Endodermal cell (in vitro differentiated cells): ENCODE measurements around the gene RIBC2. TPM values are rescaled to one million over a fixed set of nuclear protein-coding genes. Genes with fewer than 3 reads are reported as not detected.

Experiments used
- DNase-seq: peaks from one replicate; pipeline ENCODE4 v3.0.0-alpha.2; 2017
- H3K27ac ChIP-seq: 2 replicates; pipeline ENCODE4 v1.5.1; 2013; ENCODE audit warnings: mild to moderate bottlenecking, low read depth, low read length, moderate library complexity
- H3K27me3 ChIP-seq: 2 replicates; pipeline ENCODE4 v1.6.1; 2013; ENCODE audit warnings: mild to moderate bottlenecking, low read length, moderate library complexity; ENCODE audit not compliant: insufficient read depth, control insufficient read depth, poor library complexity, severe bottlenecking
- H3K36me3 ChIP-seq: 2 replicates; pipeline ENCODE4 v1.7.0; 2013; ENCODE audit warnings: mild to moderate bottlenecking, low read length, moderate library complexity; ENCODE audit not compliant: control insufficient read depth, insufficient read depth
- H3K4me1 ChIP-seq: one replicate; pipeline ENCODE4 v1.7.0; 2013; ENCODE audit warnings: low read length; ENCODE audit not compliant: control insufficient read depth, insufficient read depth
- H3K4me3 ChIP-seq: 2 replicates; pipeline ENCODE4 v1.5.1; 2013; ENCODE audit warnings: mild to moderate bottlenecking, low read length, moderate library complexity
- H3K9ac ChIP-seq: 2 replicates; pipeline ENCODE4 v1.6.1; 2013; ENCODE audit warnings: mild to moderate bottlenecking, low read length, moderate library complexity; ENCODE audit not compliant: poor library complexity, severe bottlenecking; ENCODE audit errors: extremely low read depth
- H3K9me3 ChIP-seq: 2 replicates; pipeline ENCODE4 v1.6.1; 2013; ENCODE audit warnings: mild to moderate bottlenecking, low read length, moderate library complexity; ENCODE audit not compliant: control insufficient read depth
- H3K27ac Mint-ChIP-seq: 2 replicates; pipeline ENCODE4 v1.8.0; 2020; ENCODE audit warnings: mixed read lengths
- H3K27me3 Mint-ChIP-seq: 2 replicates; pipeline ENCODE4 v1.8.0; 2021; ENCODE audit warnings: mild to moderate bottlenecking, mixed read lengths; ENCODE audit not compliant: insufficient read depth
- H3K36me3 Mint-ChIP-seq: 2 replicates; pipeline ENCODE4 v1.8.0; 2020; ENCODE audit warnings: low read depth, mixed read lengths
- H3K4me1 Mint-ChIP-seq: 2 replicates; pipeline ENCODE4 v1.8.0; 2020; ENCODE audit warnings: mixed read lengths
- H3K4me3 Mint-ChIP-seq: 2 replicates; pipeline ENCODE4 v1.8.0; 2020; ENCODE audit warnings: mild to moderate bottlenecking, moderate library complexity, mixed read lengths
- H3K9me3 Mint-ChIP-seq: 2 replicates; pipeline ENCODE4 v1.8.0; 2020; ENCODE audit warnings: mild to moderate bottlenecking, mixed read lengths
- CTCF ChIP-seq: fragments of 200-600 bp; sonication (generic); conservative IDR thresholded peaks from 2 replicates; pipeline ENCODE4 v1.5.0; 2021; ENCODE audit warnings: antibody characterized with exemption, mild to moderate bottlenecking
- WGBS, 2 experiments: methylation state at CpG; one replicate each; pipeline versions ENCODE4 v1.1.5 to v1.1.7; 2013; ENCODE audit warnings: missing lambda C conversion rate in 2 of 2, mixed read lengths in 1 of 2; ENCODE audit not compliant: insufficient coverage in 1 of 2, insufficient read length in 1 of 2; 5-methylcytosine and 5-hydroxymethylcytosine counted together
- total RNA-seq, 2 donors: library from RNA; stranded (reverse); fragmentation: NEBNext Ultra II Directional in 1 of 2; extraction: Animal tissue kit (Norgen Biotek cat#: 25700) in 1 of 2; gene quantifications; 2 replicates in 1 of 2; 3 replicates in 1 of 2; pipeline ENCODE4 v1.2.1, GENCODE V29; 2021

RIBC2 gene
- total RNA-seq, 2 donors from 2014 or later: 10.6 to 15.2 TPM

- H3K4me1 Mint-ChIP-seq: no peaks in the 10 kb centered on the region
These were observed 13.6 kb upstream of the RIBC2 start for GRCh38 chr22:45399712-45400445.

GRCh38 chr22:45402466-45402985, 11.0 kb upstream of the RIBC2 start:
- H3K9me3 Mint-ChIP-seq: no peaks in the 10 kb centered on the region
- Histone ChIP-seq H3K27me3 (no peaks in the 10 kb centered on the region), H3K9ac (no peak overlapping the region), H3K4me3 (no peak overlapping the region), H3K27ac (no peak overlapping the region), H3K9me3 (peaks cover 4% of the 10 kb centered on the region), H3K36me3 (no peaks in the 10 kb centered on the region), H3K4me1 (no peaks in the 10 kb centered on the region)
- no peak overlapping the region for H3K27ac Mint-ChIP-seq
- no peaks in the 10 kb centered on the region for H3K27me3 Mint-ChIP-seq
- no peaks in the 10 kb centered on the region for H3K36me3 Mint-ChIP-seq
- DNase-seq: no peak
- peaks cover 3% of the 10 kb centered on the region for H3K4me1 Mint-ChIP-seq
- H3K4me3 Mint-ChIP-seq: no peak overlapping the region
- no peak for TF ChIP-seq CTCF
- WGBS, 2 experiments: 86% methylated on average over 2 of the region's 3 CpGs; no CpG with 5 or more reads in 1 of the 2 experiments

More at GRCh38 chr22:45399712-45400445, 13.6 kb upstream of the RIBC2 start:
- no peak for DNase-seq
- no peak for TF ChIP-seq CTCF
- Histone ChIP-seq H3K27me3 (no peaks in the 10 kb centered on the region), H3K36me3 (no peaks in the 10 kb centered on the region), H3K4me1 (no peaks in the 10 kb centered on the region), H3K9ac (no peak overlapping the region), H3K4me3 (no peak overlapping the region), H3K27ac (no peak overlapping the region), H3K9me3 (peaks cover 9% of the 10 kb centered on the region)
- Mint-ChIP-seq H3K27me3 (no peaks in the 10 kb centered on the region), H3K4me3 (no peak overlapping the region), H3K36me3 (no peaks in the 10 kb centered on the region), H3K9me3 (no peaks in the 10 kb centered on the region), H3K27ac (no peak overlapping the region)
- WGBS, 2 experiments: 88 to 91% methylated on average over 3 to 5 of the region's 5 CpGs

GRCh38 chr22:45407793-45408192, 5.7 kb upstream of the RIBC2 start:
- peaks cover 3% of the 10 kb centered on the region for H3K27me3 ChIP-seq
- no peak overlapping the region for H3K4me3 ChIP-seq
- no peak for DNase-seq
- H3K4me1 ChIP-seq: no peaks in the 10 kb centered on the region
- H3K36me3 Mint-ChIP-seq: no peaks in the 10 kb centered on the region
- H3K9ac ChIP-seq: no peak overlapping the region
- WGBS, 2 experiments: 94 to 100% methylated on average over 2 to 5 of the region's 5 CpGs
- H3K27ac ChIP-seq: no peak overlapping the region
- H3K27ac Mint-ChIP-seq: no peak overlapping the region
- H3K9me3 ChIP-seq: peaks cover 4% of the 10 kb centered on the region
- H3K27me3 Mint-ChIP-seq: peaks cover 15% of the 10 kb centered on the region
- no peak for TF ChIP-seq CTCF
- peaks cover 4% of the 10 kb centered on the region for H3K9me3 Mint-ChIP-seq
- no peaks in the 10 kb centered on the region for H3K36me3 ChIP-seq
- peaks cover 3% of the 10 kb centered on the region for H3K4me1 Mint-ChIP-seq
- H3K4me3 Mint-ChIP-seq: no peak overlapping the region
